WTC11 (cell line): Measurements from ENCODE around the gene RSPH3. TPM values are rescaled to one million over a fixed set of nuclear protein-coding genes. Genes with fewer than 3 reads are reported as not detected.
A peak's percentile ranks its signal among the peaks of the same experiment; 100 is the strongest.

ENCODE experiments used
- ATAC-seq: fragments of 200-7000 bp; cut with Tn5 transposase; 2 replicates; pipeline ENCODE4 v1.10.0; 2021; ENCODE audit warnings: mild to moderate bottlenecking, moderate library complexity
- CTCF ChIA-PET: fragments of 300-600 bp; sonication (Branson Sonifier 250); formaldehyde crosslinking; loops from one replicate; lab custom pipeline; 2021; ENCODE audit warnings: antibody characterized with exemption; lab: Charles Lee
- POLR2A ChIA-PET: fragments of 350-600 bp; sonication (Branson Sonifier 250); formaldehyde crosslinking; loops from one replicate; lab custom pipeline; 2021; ENCODE audit warnings: antibody characterized with exemption; lab: Charles Lee
- DNase-seq: peaks from one replicate; pipeline ENCODE4 v3.0.0; 2021; ENCODE audit warnings: low spot score
- H3K27ac Mint-ChIP-seq: 2 replicates; pipeline ENCODE4 v1.8.0; 2021; ENCODE audit warnings: mixed read lengths
- H3K27me3 Mint-ChIP-seq: 2 replicates; pipeline ENCODE4 v1.8.0; 2021; ENCODE audit warnings: low read depth, mild to moderate bottlenecking, moderate library complexity, mixed read lengths
- H3K36me3 Mint-ChIP-seq: 2 replicates; pipeline ENCODE4 v1.8.0; 2021; ENCODE audit warnings: mixed read lengths
- H3K4me1 Mint-ChIP-seq: 2 replicates; pipeline ENCODE4 v1.8.0; 2022; ENCODE audit warnings: mixed read lengths
- H3K4me3 Mint-ChIP-seq: 2 replicates; pipeline ENCODE4 v1.8.0; 2021; ENCODE audit warnings: mild to moderate bottlenecking, moderate library complexity, mixed read lengths
- H3K9me3 Mint-ChIP-seq: 2 replicates; pipeline ENCODE4 v1.8.0; 2021; ENCODE audit warnings: mixed read lengths
- ETV6 ChIP-seq: sonication (generic); formaldehyde crosslinking; IDR thresholded peaks from 2 replicates; pipeline ENCODE4 v1.8.1; 2022; ENCODE audit warnings: mild to moderate bottlenecking, missing genetic modification reagents
- IRF1 ChIP-seq: sonication (generic); formaldehyde crosslinking; IDR thresholded peaks from 2 replicates; pipeline ENCODE4 v1.8.0; 2023; ENCODE audit warnings: missing genetic modification reagents
- JUN ChIP-seq: sonication (generic); formaldehyde crosslinking; IDR thresholded peaks from 2 replicates; pipeline ENCODE4 v1.8.0; 2023; ENCODE audit warnings: mild to moderate bottlenecking, missing genetic modification reagents
- NFE2L1 ChIP-seq: sonication (generic); formaldehyde crosslinking; IDR thresholded peaks from 2 replicates; pipeline ENCODE4 v1.8.1; 2023; ENCODE audit warnings: missing genetic modification reagents
- RORB ChIP-seq: fragments of 250-450 bp; sonication (Bioruptor Pico); IDR thresholded peaks from 2 replicates; pipeline ENCODE4 v1.9.0; 2021; ENCODE audit warnings: mild to moderate bottlenecking
- ZNF512 ChIP-seq: sonication (generic); formaldehyde crosslinking; IDR thresholded peaks from 2 replicates; pipeline ENCODE4 v1.8.1; 2022; ENCODE audit warnings: missing genetic modification reagents, borderline replicate concordance
- total RNA-seq: library from RNA; stranded (reverse); gene quantifications from 3 replicates; pipeline ENCODE4 v1.2.3, GENCODE V29; 2021
- TF ChIP-seq, protein P1 (sequence below): sonication (generic); formaldehyde crosslinking; IDR thresholded peaks from 2 replicates; pipeline ENCODE4 v1.8.0; 2022; ENCODE audit warnings: missing genetic modification reagents
- TF ChIP-seq, protein P2 (sequence below): fragments of 250-450 bp; sonication (Bioruptor Pico); conservative IDR thresholded peaks from 2 replicates; pipeline ENCODE4 v1.9.0; 2021; ENCODE audit warnings: mild to moderate bottlenecking
- TF ChIP-seq, protein P3 (sequence below): fragments of 250-450 bp; sonication (Bioruptor Pico); IDR thresholded peaks from 2 replicates; pipeline ENCODE4 v1.9.0; 2021; ENCODE audit warnings: mild to moderate bottlenecking
- TF ChIP-seq, protein P4 (sequence below): fragments of 250-450 bp; sonication (Bioruptor Pico); IDR thresholded peaks from 2 replicates; pipeline ENCODE4 v2.1.2; 2022; ENCODE audit warnings: mild to moderate bottlenecking, moderate library complexity

RSPH3 gene
- total RNA-seq, 1 experiment from 2014 or later, result 3.2 TPM

- TF ChIP-seq NFE2L1, result peak; percentile 81; the same call in 1 of the 2 replicates
- TF ChIP-seq ZNF512 (CRISPR knock-in tag), result no peak
- TF ChIP-seq, protein P1, sequence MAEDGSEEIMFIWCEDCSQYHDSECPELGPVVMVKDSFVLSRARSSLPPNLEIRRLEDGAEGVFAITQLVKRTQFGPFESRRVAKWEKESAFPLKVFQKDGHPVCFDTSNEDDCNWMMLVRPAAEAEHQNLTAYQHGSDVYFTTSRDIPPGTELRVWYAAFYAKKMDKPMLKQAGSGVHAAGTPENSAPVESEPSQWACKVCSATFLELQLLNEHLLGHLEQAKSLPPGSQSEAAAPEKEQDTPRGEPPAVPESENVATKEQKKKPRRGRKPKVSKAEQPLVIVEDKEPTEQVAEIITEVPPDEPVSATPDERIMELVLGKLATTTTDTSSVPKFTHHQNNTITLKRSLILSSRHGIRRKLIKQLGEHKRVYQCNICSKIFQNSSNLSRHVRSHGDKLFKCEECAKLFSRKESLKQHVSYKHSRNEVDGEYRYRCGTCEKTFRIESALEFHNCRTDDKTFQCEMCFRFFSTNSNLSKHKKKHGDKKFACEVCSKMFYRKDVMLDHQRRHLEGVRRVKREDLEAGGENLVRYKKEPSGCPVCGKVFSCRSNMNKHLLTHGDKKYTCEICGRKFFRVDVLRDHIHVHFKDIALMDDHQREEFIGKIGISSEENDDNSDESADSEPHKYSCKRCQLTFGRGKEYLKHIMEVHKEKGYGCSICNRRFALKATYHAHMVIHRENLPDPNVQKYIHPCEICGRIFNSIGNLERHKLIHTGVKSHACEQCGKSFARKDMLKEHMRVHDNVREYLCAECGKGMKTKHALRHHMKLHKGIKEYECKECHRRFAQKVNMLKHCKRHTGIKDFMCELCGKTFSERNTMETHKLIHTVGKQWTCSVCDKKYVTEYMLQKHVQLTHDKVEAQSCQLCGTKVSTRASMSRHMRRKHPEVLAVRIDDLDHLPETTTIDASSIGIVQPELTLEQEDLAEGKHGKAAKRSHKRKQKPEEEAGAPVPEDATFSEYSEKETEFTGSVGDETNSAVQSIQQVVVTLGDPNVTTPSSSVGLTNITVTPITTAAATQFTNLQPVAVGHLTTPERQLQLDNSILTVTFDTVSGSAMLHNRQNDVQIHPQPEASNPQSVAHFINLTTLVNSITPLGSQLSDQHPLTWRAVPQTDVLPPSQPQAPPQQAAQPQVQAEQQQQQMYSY (CRISPR knock-in tag), result no peak
- TF ChIP-seq RORB (CRISPR knock-in tag), result no peak
- TF ChIP-seq IRF1 (CRISPR knock-in tag), result peak; percentile 63; the same call in 1 of the 2 replicates
- peak; percentile 86 for TF ChIP-seq ETV6 (CRISPR knock-in tag)
- TF ChIP-seq JUN (CRISPR knock-in tag), result no peak
- TF ChIP-seq, protein P2, sequence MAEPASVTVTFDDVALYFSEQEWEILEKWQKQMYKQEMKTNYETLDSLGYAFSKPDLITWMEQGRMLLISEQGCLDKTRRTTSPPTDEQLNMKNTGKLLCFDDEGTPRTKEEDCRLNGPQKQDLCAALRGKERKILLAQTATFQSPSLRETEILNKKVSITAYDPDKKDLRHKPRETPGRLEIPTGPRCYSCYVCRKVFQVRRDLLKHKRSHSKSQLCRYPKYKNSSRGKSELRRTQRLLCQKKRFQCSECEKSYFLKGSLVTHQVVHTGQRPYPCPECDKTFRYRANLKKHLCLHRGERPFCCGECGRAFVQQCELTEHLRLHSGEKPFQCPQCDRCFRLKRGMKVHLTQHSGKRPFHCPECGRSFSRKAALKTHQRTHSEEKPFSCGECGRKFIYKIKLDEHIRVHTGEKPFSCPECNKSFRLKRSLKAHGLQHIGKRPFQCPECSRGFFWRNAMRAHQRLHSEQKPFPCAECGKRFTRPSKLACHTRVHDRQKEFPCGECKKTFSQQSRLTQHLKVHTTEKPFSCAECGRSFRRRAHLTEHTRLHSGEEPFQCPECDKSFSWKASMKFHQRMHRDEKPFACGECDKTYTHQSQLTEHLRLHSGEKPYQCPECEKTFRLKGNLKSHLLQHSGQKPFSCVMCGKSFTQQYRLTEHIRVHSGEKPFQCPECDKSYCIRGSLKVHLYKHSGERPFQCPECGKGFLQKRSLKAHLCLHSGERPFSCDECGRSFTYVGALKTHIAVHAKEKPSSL (CRISPR knock-in tag), result no peak
- TF ChIP-seq, protein P3, sequence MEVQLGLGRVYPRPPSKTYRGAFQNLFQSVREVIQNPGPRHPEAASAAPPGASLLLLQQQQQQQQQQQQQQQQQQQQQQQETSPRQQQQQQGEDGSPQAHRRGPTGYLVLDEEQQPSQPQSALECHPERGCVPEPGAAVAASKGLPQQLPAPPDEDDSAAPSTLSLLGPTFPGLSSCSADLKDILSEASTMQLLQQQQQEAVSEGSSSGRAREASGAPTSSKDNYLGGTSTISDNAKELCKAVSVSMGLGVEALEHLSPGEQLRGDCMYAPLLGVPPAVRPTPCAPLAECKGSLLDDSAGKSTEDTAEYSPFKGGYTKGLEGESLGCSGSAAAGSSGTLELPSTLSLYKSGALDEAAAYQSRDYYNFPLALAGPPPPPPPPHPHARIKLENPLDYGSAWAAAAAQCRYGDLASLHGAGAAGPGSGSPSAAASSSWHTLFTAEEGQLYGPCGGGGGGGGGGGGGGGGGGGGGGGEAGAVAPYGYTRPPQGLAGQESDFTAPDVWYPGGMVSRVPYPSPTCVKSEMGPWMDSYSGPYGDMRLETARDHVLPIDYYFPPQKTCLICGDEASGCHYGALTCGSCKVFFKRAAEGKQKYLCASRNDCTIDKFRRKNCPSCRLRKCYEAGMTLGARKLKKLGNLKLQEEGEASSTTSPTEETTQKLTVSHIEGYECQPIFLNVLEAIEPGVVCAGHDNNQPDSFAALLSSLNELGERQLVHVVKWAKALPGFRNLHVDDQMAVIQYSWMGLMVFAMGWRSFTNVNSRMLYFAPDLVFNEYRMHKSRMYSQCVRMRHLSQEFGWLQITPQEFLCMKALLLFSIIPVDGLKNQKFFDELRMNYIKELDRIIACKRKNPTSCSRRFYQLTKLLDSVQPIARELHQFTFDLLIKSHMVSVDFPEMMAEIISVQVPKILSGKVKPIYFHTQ (CRISPR knock-in tag), result no peak
Measured at GRCh38 chr6:158999666-159000403, at the start of gene RSPH3 (continued).

DNA sequence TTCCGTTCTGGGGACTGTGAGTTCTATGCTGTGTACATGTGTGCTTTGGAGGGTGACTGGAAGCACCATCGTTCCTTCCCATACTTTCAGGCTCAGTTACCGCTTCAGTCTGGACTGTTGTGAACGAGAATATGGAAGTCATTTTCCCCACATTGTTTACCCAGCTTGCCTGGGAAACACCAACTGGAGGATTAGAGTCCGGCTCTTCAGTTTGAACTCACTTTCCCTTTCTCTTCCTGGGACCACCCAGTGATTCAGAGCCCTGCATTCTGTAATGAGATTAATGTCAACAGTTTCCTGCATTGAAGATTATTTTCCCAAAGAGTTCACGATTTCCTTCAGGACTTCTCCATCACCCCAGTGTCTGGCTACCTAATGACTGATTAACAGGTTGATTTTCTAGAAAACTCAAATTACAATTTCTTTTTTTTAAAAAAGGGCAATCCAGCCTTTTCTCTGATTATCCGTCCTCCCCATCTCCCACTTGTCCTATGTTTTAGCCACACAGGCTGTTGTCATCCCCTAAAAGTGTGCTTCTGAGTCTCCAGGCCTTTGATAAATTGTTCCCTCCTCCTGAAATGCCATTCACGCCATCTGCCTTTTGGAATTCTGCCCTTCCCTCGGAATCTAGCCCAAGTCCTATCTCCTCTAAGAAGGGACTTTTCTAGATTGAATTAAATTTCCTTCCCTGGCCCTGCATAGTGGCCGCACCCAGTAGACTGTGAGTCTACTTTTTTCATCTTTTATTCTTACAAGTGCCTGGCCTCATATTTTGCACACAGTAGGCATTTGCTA, 48.1 kb upstream of the RSPH3 start:
- CTCF ChIA-PET, result no interaction called here
- H3K36me3 Mint-ChIP-seq, result no peaks in the 10 kb centered on the region
- peaks cover 16% of the 10 kb centered on the region for H3K4me1 Mint-ChIP-seq
- no peak overlapping the region for H3K4me3 Mint-ChIP-seq
- H3K9me3 Mint-ChIP-seq, result 0 out of 2 replicates have a peak, but pooled peaks cover 2% of the 10 kb centered on the region
- no peaks in the 10 kb centered on the region; the same call in 1 of the 2 replicates for H3K27me3 Mint-ChIP-seq
- POLR2A ChIA-PET, result no interaction called here
- ATAC-seq, result no peak
- DNase-seq, result no peak
- no peak overlapping the region for H3K27ac Mint-ChIP-seq
- TF ChIP-seq, protein P4, sequence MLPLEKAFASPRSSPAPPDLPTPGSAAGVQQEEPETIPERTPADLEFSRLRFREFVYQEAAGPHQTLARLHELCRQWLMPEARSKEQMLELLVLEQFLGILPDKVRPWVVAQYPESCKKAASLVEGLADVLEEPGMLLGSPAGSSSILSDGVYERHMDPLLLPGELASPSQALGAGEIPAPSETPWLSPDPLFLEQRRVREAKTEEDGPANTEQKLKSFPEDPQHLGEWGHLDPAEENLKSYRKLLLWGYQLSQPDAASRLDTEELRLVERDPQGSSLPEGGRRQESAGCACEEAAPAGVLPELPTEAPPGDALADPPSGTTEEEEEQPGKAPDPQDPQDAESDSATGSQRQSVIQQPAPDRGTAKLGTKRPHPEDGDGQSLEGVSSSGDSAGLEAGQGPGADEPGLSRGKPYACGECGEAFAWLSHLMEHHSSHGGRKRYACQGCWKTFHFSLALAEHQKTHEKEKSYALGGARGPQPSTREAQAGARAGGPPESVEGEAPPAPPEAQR (CRISPR knock-in tag), result no peak
